Lower leg skin (tissue), 3 donors: ENCODE results near the gene CYP4A22.

Source experiments
- CTCF ChIP-seq, 3 donors: fragments of 450-650 bp; IDR thresholded peaks; one replicate each; pipeline ENCODE4 v1.5.1; 2016; ENCODE audit warnings: antibody characterized with exemption in 3 of 3, mild to moderate bottlenecking in 3 of 3, moderate library complexity in 2 of 3
- POLR2A ChIP-seq, 2 donors: fragments of 450-650 bp; IDR thresholded peaks; one replicate each; pipeline ENCODE4 v1.6.1; 2016 to 2017; ENCODE audit warnings: antibody characterized with exemption in 2 of 2, mild to moderate bottlenecking in 1 of 2, moderate library complexity in 1 of 2

DNA sequence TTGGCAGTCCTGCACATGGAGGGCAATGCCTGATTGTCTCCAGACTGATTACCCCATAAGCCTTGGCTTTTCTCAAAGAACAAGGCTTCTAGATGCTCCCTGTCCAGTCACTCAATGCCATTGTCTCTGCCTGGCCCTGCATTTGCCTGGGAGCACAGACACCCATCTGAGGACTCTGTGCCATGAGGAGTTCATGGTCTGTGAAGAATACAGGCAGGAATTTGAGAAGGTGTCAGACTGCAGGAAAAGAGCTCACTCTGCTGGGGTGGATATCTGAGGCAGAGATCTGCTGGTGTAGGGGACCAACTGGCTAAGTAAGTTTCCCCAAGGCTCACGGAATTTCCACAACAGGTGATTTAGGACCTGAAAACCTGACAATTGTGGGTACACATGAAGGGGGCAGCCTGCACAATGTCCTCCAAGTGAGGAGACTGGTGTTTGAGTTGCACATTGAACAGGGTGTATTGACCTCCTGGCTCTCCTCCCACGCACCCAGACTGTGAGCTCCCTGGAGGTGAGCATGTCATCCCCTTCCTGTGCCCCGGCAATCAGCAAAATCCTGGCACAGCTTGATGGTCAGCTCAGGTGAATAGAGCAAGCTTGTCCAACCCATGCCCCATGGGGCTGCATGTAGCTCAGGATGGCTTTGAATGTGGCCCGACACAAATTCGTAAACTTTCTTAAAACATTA, 829 bp downstream of the CYP4A22 start:
- TF ChIP-seq CTCF (IDR thresholded peaks at IDR 0.05) = no peak
- TF ChIP-seq POLR2A (IDR thresholded peaks at IDR 0.05) = no peak
